A673 (cell line): ENCODE data around the gene PRADC1.
"Not testable (repeated sequence)": the region's sequence is repeated elsewhere in the genome, so short reads cannot be mapped to it uniquely, and the experiment has no call there.

Experiments
- EZH2 ChIP-seq: fragments of 200-600 bp; sonication (generic); IDR thresholded peaks from 2 replicates; pipeline ENCODE4 v1.6.1; 2017; ENCODE audit warnings: borderline replicate concordance, low read depth, mild to moderate bottlenecking, mixed read lengths, antibody characterized with exemption, low read length; ENCODE audit not compliant: poor library complexity, severe bottlenecking
- TF ChIP-seq, protein P1 (sequence below): fragments of 300-800, 200-600 bp; sonication (generic); conservative IDR thresholded peaks from 2 replicates; pipeline ENCODE4 v1.5.1; 2017; ENCODE audit warnings: low read depth, mild to moderate bottlenecking, antibody characterized with exemption, low read length, moderate library complexity, mixed read lengths

DNA sequence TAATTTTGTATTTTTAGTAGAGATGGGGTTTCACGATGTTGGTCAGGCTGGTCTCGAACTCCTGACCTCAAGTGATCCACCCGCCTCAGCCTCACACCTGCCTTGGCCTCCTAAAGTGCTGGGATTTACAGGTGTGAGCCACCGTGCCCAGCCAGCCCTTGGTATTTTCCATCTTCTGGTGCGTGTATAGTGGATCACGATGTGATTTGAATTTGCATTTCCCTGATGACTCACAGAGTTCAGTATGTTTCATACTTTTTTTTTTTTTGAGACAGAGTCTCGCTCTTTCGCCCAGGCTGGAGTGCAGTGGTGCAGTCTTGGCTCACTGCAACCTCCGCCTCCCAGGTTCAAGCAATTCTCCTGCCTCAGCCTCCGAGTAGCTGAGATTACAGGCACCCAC lies 32.8 kb downstream of the PRADC1 start:
- TF ChIP-seq, protein P1, sequence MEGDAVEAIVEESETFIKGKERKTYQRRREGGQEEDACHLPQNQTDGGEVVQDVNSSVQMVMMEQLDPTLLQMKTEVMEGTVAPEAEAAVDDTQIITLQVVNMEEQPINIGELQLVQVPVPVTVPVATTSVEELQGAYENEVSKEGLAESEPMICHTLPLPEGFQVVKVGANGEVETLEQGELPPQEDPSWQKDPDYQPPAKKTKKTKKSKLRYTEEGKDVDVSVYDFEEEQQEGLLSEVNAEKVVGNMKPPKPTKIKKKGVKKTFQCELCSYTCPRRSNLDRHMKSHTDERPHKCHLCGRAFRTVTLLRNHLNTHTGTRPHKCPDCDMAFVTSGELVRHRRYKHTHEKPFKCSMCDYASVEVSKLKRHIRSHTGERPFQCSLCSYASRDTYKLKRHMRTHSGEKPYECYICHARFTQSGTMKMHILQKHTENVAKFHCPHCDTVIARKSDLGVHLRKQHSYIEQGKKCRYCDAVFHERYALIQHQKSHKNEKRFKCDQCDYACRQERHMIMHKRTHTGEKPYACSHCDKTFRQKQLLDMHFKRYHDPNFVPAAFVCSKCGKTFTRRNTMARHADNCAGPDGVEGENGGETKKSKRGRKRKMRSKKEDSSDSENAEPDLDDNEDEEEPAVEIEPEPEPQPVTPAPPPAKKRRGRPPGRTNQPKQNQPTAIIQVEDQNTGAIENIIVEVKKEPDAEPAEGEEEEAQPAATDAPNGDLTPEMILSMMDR, result not testable (repeated sequence)
- TF ChIP-seq EZH2, result not testable (repeated sequence)
